Heart left ventricle (tissue), 13 donors: Measurements from ENCODE around the gene INCA1.

Experiments used
- CTCF ChIP-seq, 12 donors: fragments of 200-600 bp; sonication (generic) in 4 of 12; IDR thresholded peaks; one replicate each; pipeline versions ENCODE4 v1.5.0 to v1.8.0; 2018 to 2022; ENCODE audit warnings: antibody characterized with exemption in 12 of 12, mild to moderate bottlenecking in 5 of 12
- POLR2A ChIP-seq, 2 donors: fragments of 450-650 bp; IDR thresholded peaks; one replicate each; pipeline ENCODE4 v1.6.1; 2017; ENCODE audit warnings: antibody characterized with exemption in 2 of 2, mild to moderate bottlenecking in 2 of 2, moderate library complexity in 2 of 2
- donor health status: ischemic (EF 13 %, LVEDD 7.1; RV severe dilation, severe dysfunction).
- donor health status: DM: no; HTN: yes; CAD: no.
- donor health status: DM: no; HTN: no; CAD: no.
- donor health status: ischemic (EF 25% LVEDD 6.9; RV normal size, moderate dysfunction).
- donor health status: ischemic (EF 25% LVEDD 5.7; RV mildly dilated, moderate dysfunction).
- donor health status: ischemic (EF 35%, LVEDD 5.7; RV mildly dilated, moderate dysfunction).
- donor health status: nonischemic (EF 11% LVEDD 7.7; RV severe dilation, severe dysfunction).
- donor health status: DM: yes; HTN: yes; CAD: no.
- donor health status: PGD.
- donor health status: ischemic (EF 29% LVEDD 5.4; RV normal size, mild dysfunction).
- donor health status: nonischemic (EF 23%, LVEDD 6.1; RV moderate dilation, normal function).

DNA sequence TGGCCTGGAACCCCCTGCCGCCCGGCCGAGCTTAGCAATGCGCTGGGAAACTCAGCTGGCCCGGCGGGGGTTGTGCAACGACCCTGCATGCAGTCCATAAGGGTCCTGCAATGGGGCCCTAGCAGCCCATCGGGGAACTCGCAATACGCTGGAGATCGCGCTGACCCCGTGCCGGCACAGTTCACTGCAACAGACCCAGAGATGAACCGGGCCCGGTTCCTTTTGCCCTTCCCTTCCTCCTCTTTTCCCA, 57.9 kb downstream of the INCA1 start:
- TF ChIP-seq CTCF (IDR thresholded peaks at IDR 0.05) (no peak), POLR2A (IDR thresholded peaks at IDR 0.05) (no peak)
